ENCODE data around the gene DYNLT4. TPM values are rescaled to one million over a fixed set of nuclear protein-coding genes. Genes with fewer than 3 reads are reported as not detected.

DYNLT4 gene
- total RNA-seq, 2 donors from 2014 or later: 4.0 TPM; not detected in 1

DNA sequence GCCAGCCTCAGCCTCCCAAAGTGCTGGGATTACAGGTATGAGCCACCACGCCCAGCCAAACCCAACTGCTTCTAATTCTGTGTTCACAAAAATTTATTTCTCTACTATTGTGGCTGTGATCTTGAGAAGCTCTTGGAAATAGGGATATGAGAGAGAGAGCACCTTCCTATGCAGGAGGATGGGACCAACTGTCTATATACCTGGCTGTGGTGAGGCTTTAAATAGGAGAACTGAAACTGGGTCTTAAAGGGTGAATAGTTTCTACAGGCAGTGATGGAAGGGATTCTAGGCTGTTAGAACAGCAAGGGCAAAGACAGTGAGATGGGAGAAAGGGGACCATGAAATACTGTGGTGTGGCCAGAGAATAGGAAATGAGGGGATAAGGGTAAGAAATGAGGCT lies 44.2 kb upstream of the DYNLT4 start:
- TF ChIP-seq, protein P1, sequence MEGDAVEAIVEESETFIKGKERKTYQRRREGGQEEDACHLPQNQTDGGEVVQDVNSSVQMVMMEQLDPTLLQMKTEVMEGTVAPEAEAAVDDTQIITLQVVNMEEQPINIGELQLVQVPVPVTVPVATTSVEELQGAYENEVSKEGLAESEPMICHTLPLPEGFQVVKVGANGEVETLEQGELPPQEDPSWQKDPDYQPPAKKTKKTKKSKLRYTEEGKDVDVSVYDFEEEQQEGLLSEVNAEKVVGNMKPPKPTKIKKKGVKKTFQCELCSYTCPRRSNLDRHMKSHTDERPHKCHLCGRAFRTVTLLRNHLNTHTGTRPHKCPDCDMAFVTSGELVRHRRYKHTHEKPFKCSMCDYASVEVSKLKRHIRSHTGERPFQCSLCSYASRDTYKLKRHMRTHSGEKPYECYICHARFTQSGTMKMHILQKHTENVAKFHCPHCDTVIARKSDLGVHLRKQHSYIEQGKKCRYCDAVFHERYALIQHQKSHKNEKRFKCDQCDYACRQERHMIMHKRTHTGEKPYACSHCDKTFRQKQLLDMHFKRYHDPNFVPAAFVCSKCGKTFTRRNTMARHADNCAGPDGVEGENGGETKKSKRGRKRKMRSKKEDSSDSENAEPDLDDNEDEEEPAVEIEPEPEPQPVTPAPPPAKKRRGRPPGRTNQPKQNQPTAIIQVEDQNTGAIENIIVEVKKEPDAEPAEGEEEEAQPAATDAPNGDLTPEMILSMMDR (IDR thresholded peaks at IDR 0.05): no peak
- TF ChIP-seq POLR2AphosphoS5 (IDR thresholded peaks at IDR 0.05) (no peak), POLR2A (IDR thresholded peaks at IDR 0.05) (no peak)
- H3K4me1 ChIP-seq (replicated peaks): no peaks in the 10 kb centered on the region
- no peaks in the 10 kb centered on the region for H3K36me3 ChIP-seq
- WGBS: 95% methylated on average over 1 of the region's 1 CpG
- intact Hi-C loops (cut with DNase I): no loop called here
- H3K9me3 ChIP-seq: no peaks in the 10 kb centered on the region
- no peaks in the 10 kb centered on the region for H3K27me3 ChIP-seq (replicated peaks; ENCODE audit: insufficient read depth)
- no peak for DNase-seq (ENCODE audit: low spot score)
- no peak overlapping the region for H3K27ac ChIP-seq
- H3K4me3 ChIP-seq: no peak overlapping the region

GRCh38 chr1:44849575-44850132 lies 42.5 kb upstream of the DYNLT4 start:
- H3K9me3 ChIP-seq: no peaks in the 10 kb centered on the region
- H3K27me3 ChIP-seq (replicated peaks; ENCODE audit: insufficient read depth): no peaks in the 10 kb centered on the region
- intact Hi-C loops (cut with DNase I): no loop called here
- H3K27ac ChIP-seq: no peak overlapping the region
- no peak overlapping the region for H3K4me3 ChIP-seq
- H3K36me3 ChIP-seq: no peaks in the 10 kb centered on the region
- WGBS: 60% methylated on average over 2 of the region's 2 CpGs
- no peak for DNase-seq (ENCODE audit: low spot score)
- TF ChIP-seq, protein P1 (IDR thresholded peaks at IDR 0.05): no peak
- no peak for TF ChIP-seq POLR2AphosphoS5 (IDR thresholded peaks at IDR 0.05)
- H3K4me1 ChIP-seq (replicated peaks): no peaks in the 10 kb centered on the region

GRCh38 chr1:44848456-44849181 lies 41.5 kb upstream of the DYNLT4 start:
- DNase-seq (ENCODE audit: low spot score): no peak
- Histone ChIP-seq H3K27me3 (replicated peaks; ENCODE audit: insufficient read depth) (no peaks in the 10 kb centered on the region), H3K36me3 (no peaks in the 10 kb centered on the region), H3K4me3 (no peak overlapping the region), H3K9me3 (no peaks in the 10 kb centered on the region), H3K27ac (no peak overlapping the region), H3K4me1 (replicated peaks) (no peaks in the 10 kb centered on the region)
- TF ChIP-seq POLR2AphosphoS5 (IDR thresholded peaks at IDR 0.05) (no peak), POLR2A (IDR thresholded peaks at IDR 0.05) (no peak)
- TF ChIP-seq, protein P1 (IDR thresholded peaks at IDR 0.05): no peak
- WGBS: 61% methylated on average over 7 of the region's 7 CpGs
- intact Hi-C loops (cut with DNase I): no loop called here

GRCh38 chr1:44847845-44848244 lies 40.7 kb upstream of the DYNLT4 start:
- Histone ChIP-seq H3K27ac (no peak overlapping the region), H3K4me1 (replicated peaks) (no peaks in the 10 kb centered on the region), H3K9me3 (no peaks in the 10 kb centered on the region), H3K27me3 (replicated peaks; ENCODE audit: insufficient read depth) (no peaks in the 10 kb centered on the region), H3K4me3 (no peak overlapping the region), H3K36me3 (no peaks in the 10 kb centered on the region)
- intact Hi-C loops (cut with DNase I): no loop called here
- WGBS: 86% methylated on average over 1 of the region's 1 CpG
- TF ChIP-seq POLR2AphosphoS5 (IDR thresholded peaks at IDR 0.05): no peak
- TF ChIP-seq POLR2A (IDR thresholded peaks at IDR 0.05): no peak
- TF ChIP-seq, protein P1 (IDR thresholded peaks at IDR 0.05): no peak
- no peak for DNase-seq (ENCODE audit: low spot score)

DNA sequence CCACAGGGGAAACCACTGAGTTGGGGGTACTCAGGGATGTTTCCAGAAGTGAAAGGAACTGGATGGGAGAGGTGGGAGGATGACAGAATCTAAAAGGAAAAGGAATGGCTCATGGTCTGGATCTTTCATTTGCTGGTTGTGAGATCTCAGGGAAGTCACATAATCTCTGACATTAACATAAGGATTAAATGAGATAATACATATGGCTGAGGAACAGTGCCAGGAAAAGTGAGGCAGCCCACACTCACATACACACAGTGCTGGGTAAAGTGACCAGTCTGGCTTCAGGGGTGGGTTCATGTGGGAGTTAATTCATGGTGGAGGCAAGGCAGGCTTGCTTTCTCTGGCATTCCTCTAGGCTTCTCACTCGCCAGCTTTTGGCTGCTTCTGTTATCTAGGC lies 39.8 kb upstream of the DYNLT4 start:
- H3K36me3 ChIP-seq: no peaks in the 10 kb centered on the region
- 86% methylated on average over 1 of the region's 1 CpG for WGBS
- H3K27me3 ChIP-seq (replicated peaks; ENCODE audit: insufficient read depth): no peaks in the 10 kb centered on the region
- no peak overlapping the region for H3K27ac ChIP-seq
- no peaks in the 10 kb centered on the region for H3K4me1 ChIP-seq (replicated peaks)
- TF ChIP-seq POLR2A (IDR thresholded peaks at IDR 0.05) (no peak), POLR2AphosphoS5 (IDR thresholded peaks at IDR 0.05) (no peak)
- TF ChIP-seq, protein P1 (IDR thresholded peaks at IDR 0.05): no peak
- H3K4me3 ChIP-seq: no peak overlapping the region
- DNase-seq (ENCODE audit: low spot score): no peak
- intact Hi-C loops (cut with DNase I): no loop called here
- H3K9me3 ChIP-seq: no peaks in the 10 kb centered on the region
